Measurements from ENCODE around the gene SCUBE3.

DNA sequence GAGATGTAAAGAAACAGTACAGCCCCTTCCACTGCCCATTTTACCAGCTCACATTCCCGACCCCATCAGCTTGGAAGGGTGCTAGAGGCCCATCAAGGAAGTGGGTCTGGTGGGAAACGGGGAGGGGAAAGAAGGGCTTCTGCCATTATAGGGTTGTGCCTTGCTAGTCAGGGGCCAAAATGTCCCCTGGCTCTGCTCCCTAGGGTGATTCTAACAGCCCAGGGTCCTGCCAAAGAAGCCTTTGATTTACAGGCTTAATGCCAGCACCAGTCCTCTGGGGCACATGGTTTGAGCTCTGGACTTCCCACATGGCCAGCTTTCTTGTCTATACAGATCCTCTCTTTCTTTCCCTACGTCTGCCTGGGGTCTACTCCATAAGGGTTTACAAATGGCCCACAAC, 35.2 kb downstream of the SCUBE3 start:
- TF ChIP-seq, protein P1, sequence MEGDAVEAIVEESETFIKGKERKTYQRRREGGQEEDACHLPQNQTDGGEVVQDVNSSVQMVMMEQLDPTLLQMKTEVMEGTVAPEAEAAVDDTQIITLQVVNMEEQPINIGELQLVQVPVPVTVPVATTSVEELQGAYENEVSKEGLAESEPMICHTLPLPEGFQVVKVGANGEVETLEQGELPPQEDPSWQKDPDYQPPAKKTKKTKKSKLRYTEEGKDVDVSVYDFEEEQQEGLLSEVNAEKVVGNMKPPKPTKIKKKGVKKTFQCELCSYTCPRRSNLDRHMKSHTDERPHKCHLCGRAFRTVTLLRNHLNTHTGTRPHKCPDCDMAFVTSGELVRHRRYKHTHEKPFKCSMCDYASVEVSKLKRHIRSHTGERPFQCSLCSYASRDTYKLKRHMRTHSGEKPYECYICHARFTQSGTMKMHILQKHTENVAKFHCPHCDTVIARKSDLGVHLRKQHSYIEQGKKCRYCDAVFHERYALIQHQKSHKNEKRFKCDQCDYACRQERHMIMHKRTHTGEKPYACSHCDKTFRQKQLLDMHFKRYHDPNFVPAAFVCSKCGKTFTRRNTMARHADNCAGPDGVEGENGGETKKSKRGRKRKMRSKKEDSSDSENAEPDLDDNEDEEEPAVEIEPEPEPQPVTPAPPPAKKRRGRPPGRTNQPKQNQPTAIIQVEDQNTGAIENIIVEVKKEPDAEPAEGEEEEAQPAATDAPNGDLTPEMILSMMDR (IDR thresholded peaks at IDR 0.05; ENCODE audit: low read length): no peak
- TF ChIP-seq EZH2 (IDR thresholded peaks at IDR 0.05; ENCODE audit: borderline replicate concordance, low read length): no peak
